ENCODE results near the gene AUTS2. TPM values are rescaled to one million over a fixed set of nuclear protein-coding genes. Genes with fewer than 3 reads are reported as not detected.

AUTS2 gene
- total and polyA plus RNA-seq, 2 of the 8 experiments (the other 6 are each of a cell fraction or from before 2014, with no cell fraction given): 25.9 to 101 TPM

DNA sequence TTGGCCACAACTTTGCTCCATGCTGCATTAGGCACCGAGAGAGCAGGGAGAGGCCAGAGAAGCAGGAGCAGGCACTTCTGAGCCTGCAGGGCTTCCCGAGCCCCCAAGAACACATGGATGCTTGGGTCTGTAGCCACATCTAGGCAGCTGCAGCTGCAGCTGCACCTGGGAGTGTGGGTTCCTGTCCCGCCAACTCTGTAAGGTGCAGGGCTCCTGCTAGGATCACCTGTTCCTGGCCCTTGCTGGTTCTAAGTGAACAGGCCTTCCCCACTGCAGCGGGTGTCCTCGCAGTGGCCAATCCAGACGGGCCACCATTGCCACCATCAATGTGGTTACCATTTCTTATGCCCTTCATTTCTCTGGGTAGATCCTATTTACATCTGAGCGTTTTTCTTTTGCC, 330.3 kb downstream of the AUTS2 start (continued):
- TF ChIP-seq EGR1 (IDR thresholded peaks at IDR 0.05; ENCODE audit: borderline replicate concordance, low read depth, low read length): no peak
- no peak for TF ChIP-seq POLR2A (IDR thresholded peaks at IDR 0.05; ENCODE audit: control extremely low read depth in 1 of 2, low read depth in 2 of 2, low read length in 2 of 2)
